CD4-positive, alpha-beta T cell treated with Interleukin-4 for 4 hours (primary cell): ENCODE results near the gene ANKS6.

ENCODE experiments used
- DNase-seq: peaks from one replicate; pipeline ENCODE4 v3.0.0-alpha.2; 2020

The ANKS6 gene

DNA sequence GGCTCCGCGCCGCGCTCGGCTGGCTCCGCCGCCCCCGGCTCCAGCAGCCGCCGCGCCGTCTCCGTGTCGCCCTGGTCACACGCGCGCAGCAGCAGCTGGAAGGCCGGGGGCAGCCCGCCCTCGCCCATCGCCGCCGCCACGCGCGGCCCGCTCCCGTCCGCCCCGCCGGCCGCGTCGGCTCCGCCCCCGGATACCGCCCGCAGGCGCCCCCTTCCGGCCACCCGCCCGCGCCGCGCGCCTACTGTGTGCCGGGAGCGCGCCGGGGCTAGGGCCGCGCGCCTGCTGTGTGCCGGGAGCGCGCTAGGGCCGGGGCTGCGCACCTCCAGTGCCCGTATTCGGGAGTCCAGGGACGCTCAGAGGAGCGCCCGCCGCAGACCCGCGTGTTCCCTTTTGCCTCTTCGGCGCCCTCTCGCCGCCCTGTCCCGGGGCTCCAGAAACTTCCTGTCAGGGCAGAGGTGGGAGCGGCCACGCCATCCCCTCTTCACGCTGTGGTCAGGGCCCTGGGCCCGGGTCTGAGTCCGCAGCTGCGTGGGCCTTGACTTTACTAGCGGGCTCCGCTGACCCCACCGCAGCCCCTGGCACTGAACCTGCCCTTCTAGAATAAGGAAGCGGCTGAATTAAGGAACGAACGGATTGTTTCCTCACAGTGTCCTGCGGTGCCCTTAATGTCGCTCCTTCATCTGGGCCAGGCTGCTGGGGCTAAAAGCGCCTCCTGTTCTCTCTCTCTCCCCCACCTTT is at the start of gene ANKS6:
TSS of gene ANKS6 (minus strand) at position 192 of the 738 bp plus-strand sequence. CDS start at position 128, 64 bp downstream.
- peak; percentile 75 for DNase-seq

DNA sequence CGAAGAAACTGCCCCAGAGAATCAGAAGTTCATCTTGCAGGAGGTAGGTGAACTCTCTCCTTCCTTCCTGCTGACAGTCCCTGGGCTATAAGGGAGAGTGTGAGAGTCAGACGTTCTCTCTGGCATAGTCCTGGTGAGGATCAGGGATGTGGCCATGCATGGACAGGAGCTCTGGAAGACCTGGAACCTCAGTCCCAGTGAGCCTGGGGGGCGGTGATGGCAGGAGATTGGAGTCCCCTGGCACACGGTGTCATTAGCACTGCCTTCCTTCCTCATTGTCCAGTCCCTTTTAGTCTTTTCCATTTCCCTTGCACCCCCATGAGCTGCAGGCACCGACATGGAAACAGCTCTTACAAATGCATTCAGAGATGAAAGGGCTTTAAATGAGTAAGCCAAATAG is 49.7 kb upstream of the ANKS6 start:
- no peak for DNase-seq

- no peak for DNase-seq
These were observed 46.2 kb upstream of the ANKS6 start for GRCh38 chr9:98842510-98842909.

GRCh38 chr9:98839724-98840123 is 43.4 kb upstream of the ANKS6 start:
- no peak for DNase-seq

GRCh38 chr9:98838868-98839565 is 42.7 kb upstream of the ANKS6 start:
- DNase-seq, result no peak

DNA sequence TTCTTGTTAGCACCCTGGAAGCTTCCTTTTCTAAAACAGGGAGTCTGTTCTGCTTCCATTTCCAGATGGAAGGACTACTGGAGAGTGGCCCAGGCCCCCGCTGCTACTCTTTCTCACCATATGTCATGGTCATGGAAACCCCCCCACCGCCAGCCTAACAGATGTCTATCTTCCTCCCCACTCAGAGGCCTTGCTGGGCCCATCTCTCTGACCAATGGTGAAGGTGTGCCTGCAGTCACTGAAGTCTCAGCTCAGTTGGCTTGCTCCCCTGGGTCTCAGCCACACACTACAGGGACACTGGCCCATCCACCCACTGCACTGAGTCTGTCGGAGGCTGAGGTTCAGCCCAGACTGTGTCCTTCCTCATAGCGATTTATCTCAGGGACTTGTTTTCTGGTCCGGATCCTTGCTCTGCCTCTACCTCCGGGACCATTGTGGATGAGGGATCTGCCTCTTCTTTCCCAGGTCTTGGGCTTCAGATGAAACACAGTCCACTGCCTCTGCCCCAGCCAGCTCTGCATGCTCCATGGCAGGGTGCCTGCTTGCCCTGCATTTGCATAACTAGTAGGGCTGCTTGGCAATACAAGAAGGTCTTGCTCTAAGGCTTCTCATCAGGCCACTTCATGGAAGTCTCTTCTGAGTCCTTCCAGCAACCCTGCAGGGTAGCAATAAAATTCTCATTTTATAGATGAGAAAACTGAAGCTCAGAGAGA is 42.0 kb upstream of the ANKS6 start:
- no peak for DNase-seq

DNA sequence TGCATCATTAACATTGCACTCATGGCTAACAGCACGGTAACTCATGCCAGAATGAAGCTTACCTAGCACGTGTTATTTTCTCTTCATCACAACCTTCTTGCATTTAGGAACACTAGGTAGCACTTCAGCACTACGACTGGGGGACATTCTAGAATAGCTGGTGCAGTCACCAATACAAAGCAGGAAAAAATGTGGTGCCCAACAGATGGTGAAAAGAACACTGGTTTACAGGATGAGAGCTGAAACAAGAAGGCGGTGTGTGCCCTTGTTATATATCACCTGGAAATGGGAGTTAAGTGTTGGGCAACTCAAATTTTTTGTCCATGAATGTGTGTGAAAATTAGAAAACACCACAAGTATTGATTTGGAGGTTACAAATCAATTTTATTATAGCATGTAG is 41.2 kb upstream of the ANKS6 start:
- no peak for DNase-seq

DNA sequence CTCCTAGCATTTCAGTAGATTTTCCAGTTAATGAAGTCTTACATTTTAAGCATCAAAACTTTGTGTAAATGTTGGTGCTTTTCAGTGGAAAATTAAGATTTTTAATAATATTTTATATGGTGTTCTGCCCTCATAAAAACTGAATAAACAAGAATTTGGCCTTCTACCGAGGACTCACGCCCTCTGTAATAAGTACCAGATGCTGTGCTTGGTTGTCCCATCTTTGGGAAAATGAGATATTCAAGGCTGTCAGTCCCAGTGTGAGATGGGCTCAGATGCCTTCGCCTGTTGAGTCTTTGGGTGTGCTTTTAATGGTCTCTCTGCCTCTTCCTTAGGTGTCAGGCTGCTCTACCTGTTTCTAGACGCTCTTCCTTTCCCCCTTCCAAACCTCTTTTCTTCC is 39.9 kb upstream of the ANKS6 start:
- no peak for DNase-seq

- DNase-seq, result no peak
These were observed 38.0 kb upstream of the ANKS6 start for GRCh38 chr9:98834386-98834785.

DNA sequence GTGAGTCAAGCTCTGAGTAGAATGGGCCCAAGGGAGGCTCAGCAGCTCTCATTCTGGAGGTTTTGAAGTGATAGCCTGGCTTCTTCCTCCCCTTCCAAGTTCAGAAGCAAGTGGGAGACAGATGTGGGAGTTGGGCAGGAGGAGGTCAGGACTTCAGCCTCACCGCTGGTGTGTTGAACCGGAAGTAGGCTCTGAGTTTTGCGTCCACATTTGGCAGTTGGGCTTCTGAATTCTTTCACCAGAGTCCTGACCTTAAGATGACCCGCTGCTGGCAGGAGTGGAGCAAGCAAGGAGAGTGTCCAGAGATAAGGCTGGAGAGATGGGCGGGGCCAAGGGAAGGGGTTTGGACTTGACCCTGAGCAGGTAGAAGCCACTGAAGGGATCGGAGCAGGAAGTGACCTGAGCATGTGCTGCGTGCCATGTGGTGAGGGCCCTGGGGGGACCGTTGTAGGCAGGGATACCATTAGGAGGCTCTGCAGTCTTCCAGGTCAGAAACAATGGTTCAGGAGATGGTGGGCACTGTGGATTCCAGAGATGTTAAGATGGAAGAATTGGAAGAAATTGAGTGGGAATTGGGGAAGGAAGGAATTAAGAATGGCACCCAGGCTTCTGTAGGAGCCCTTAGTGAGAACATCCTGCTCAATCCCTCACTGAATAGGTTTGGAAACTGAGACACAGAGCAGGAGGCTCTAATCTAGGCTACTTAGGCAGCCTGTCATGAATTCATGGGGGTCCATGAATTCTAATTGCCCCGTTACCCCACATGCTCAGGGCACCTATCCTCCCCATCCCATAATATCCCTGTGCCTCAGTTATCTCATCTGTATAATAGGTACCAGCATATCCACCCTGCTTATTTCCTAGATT is 37.0 kb upstream of the ANKS6 start:
- DNase-seq, result no peak

DNA sequence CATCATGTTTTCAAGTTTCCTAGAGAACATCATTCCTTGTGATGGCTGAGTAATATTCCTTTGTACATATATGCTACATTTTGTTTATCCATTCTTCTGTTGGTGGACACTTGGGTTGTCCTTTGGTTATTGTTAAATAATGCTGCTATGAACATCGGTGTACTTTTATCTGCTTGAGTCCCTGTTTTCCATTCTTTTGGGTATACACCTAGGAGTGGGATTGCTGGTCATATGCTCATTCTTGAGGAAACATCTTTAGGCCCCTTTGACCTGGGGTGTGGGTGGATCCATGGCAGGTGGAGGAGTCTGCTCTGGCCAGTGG is 36.4 kb upstream of the ANKS6 start:
- no peak for DNase-seq

- DNase-seq, result no peak
These were observed 35.3 kb upstream of the ANKS6 start for GRCh38 chr9:98831696-98832095.

DNA sequence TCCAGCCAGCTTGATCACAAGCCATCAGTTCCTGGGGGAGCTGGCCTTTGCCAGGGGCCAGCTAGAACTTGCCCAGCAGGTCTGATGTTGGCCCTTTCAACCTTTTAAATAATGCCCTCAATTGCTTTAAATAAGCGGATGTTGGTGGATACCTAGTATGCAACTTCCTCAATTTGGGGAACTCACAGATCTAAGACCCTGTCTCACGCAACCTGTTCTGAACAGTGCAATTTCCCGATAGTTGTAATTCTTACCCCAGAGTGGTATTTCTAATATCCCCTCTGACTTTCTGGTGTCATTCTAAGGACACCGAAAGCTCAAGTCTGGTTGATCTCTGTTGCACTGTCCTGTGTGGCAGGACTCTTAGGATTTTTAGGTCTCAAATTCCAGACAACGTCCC is 34.2 kb upstream of the ANKS6 start:
- DNase-seq, result no peak

DNA sequence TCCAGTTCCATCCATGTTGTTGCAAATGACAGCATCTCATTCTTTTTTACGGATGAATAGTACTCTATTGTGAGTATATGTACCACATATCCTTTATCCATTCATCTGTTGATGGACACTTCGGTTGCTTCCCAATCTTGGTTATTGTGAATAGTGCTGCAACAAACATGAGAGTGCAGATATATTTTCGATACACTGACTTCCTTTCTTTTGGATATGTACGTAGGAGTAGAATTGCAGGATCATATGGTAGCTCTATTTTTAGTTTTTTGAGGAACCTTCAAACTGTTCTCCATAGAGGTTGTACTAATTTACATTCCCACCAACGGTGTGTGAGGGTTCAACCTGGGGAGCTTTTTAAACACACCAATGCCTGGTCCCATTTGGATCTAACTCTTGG is 33.4 kb upstream of the ANKS6 start:
- no peak for DNase-seq

DNA sequence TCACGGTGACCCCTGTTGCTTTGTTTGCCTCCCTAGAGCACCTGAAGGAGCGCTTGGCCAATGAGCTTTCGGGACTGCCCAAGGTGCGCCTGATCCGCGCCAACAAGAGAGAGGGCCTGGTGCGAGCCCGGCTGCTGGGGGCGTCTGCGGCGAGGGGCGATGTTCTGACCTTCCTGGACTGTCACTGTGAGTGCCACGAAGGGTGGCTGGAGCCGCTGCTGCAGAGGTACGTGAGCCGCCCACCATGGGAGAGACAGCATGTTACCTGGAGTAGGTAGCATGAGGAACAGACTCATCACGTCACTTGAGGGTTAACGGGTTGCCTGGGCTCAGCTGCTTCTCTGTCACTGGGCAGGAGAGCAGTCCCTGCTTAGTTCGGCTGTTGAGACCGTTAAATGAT is 30.4 kb upstream of the ANKS6 start:
- no peak for DNase-seq

DNA sequence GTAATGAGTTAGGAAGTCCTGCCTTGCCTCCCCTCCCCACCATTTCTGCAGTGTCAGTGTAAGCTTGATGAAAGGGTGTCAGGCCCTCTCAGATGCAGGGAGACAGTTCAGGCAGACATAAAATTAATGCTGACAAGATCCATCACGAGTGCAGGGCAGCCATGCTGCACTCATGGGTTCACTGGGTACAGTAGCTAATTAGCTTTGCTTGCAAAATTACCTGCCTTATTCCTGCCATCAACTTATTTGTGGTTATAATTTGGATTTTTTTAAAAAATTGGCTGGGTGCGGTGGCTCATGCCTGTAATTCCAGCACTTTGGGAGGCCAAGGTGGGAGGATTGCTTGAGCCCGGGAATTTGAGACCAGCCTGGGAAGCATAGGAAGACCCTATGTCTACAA is 29.1 kb upstream of the ANKS6 start:
- no peak for DNase-seq

DNA sequence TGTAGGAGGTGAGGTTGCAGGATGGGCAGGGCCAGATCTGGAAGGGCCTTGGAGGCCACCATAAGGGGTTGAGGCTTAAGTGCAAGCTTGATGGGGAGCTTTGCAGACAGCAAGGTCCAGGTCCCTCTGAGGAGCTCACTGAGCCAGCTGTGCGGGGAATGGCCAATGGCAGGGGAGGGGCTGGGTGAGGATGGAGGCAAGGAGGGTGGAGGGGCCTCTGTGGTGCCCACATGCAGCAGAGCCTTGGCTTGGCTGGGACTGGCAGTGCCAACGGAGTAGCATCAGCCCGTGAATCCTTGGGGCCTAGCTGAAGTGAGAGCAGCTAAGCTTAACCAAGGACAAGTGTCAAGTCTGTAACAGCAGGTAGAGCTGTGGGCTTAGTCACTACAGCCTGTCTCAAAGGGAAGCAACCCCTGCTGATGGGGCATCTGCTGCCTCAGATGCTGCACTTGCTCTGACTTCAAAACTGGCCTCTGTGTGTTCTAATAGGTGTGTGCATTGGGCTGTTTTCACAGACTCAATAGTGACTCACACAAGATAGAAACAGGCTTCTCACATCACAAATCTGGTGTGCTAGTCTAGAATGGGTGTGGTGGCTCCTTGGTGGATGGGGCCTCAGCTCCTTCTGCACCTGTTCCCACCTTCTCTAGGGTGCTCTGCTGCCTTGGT is 27.4 kb upstream of the ANKS6 start:
- no peak for DNase-seq

DNA sequence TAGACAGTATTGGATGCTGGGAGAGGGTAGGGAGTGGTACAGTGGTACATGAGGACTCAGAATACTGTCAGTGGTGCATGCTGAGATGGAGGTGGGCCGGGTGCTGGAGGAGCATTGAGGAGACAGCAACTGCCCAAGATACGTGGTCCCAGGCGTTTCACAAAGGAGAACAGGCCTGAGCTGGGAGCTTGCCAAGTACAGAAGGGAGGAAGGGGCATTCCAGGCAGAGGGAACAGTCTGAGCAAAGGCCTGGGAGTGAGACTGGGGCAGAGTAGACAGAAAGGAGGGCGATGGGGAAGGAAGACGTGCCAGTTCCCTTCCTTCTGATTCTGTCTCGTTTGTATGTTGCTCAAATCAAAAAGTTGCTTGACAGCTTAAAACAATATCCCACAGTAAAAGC is 26.3 kb upstream of the ANKS6 start:
- DNase-seq, result no peak

- DNase-seq, result no peak
These were observed 25.5 kb upstream of the ANKS6 start for GRCh38 chr9:98821831-98822230.

- no peak for DNase-seq
These were observed 22.9 kb upstream of the ANKS6 start for GRCh38 chr9:98819231-98819630.

DNA sequence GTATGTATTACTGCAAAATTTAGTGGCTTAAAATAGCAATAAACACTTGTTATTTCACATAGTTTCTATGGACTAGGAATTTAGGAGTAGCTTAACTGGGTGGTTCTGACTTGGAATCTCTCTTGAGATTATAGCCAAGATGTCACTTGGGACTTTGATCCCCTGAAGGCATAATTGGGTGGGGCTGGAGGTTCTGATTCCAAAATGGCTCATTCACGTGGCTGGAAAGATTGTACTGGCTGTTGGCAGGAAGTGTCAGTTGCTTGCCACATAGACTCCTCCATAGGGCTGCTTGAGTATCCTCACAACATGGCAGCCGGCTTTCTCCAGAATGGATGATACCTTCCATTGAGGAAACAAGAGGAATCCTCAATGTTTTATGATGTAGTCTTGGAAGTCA is 22.4 kb upstream of the ANKS6 start:
- DNase-seq, result no peak

DNA sequence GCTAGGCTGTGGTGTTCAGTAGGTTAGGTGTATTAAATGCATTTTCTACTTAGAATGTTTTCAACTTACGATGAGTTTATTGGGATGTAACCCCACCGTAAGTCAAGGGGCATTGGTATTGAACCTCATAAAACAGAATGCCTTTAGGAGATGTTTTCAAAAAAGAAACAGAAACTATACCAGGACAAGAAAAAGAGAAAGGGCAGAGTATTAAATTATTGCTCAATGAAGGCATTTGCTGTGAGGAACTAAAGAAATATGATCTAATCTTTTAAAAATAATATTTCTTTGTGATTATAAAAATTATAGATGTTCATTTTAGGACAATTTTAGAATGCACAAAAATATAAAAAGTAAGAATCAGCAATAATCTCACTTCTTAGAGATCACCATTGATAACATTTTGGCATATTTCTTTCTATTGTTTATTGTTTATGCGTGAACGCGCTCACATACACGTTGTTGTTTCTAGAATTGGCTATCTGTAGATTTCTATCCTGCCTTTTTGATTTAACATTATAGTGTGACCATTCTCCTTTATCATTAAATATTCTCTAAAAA is 19.1 kb upstream of the ANKS6 start:
- no peak for DNase-seq
